HEK293 (cell line): ENCODE results near the gene SLC35A2.

Experiments
- CTCF ChIA-PET: fragments of 350-600 bp; formaldehyde crosslinking; extraction: SDS; loops from one replicate; lab custom pipeline; 2021; ENCODE audit warnings: antibody characterized with exemption; lab: Yijun Ruan, JAX
- POLR2A ChIA-PET: fragments of 300-600 bp; formaldehyde crosslinking; extraction: SDS; loops from one replicate; lab custom pipeline; 2020; ENCODE audit warnings: antibody characterized with exemption, inconsistent platforms; lab: Yijun Ruan, JAX
- H3K27ac ChIP-seq: fragments of 200-500 bp; sonication (Bioruptor generic); 2 replicates; pipeline ENCODE4 v1.5.1; 2014; ENCODE audit warnings: low read depth, low read length, control low read depth, inconsistent platforms; ENCODE audit errors: extremely low read depth
- H3K36me3 ChIP-seq, 2 experiments: fragments of 200-500 bp in 1 of 2; sonication (Bioruptor generic) in 1 of 2; 1 replicate in 1 of 2; 2 replicates in 1 of 2; pipeline ENCODE4 v1.5.1; 2014 to 2017; ENCODE audit warnings: inconsistent platforms in 2 of 2, low read length in 2 of 2; ENCODE audit not compliant: control insufficient read depth in 2 of 2, insufficient read depth in 1 of 2
- H3K4me1 ChIP-seq: fragments of 200-500 bp; sonication (Bioruptor generic); 2 replicates; pipeline ENCODE4 v1.5.1; 2014; ENCODE audit warnings: mild to moderate bottlenecking, low read length, inconsistent platforms; ENCODE audit not compliant: control insufficient read depth, insufficient read depth
- H3K4me3 ChIP-seq: 2 replicates; pipeline ENCODE4 v1.5.1; 2011; ENCODE audit warnings: low read depth, mild to moderate bottlenecking, control low read depth, low read length, moderate library complexity
- H3K9me3 ChIP-seq: fragments of 200-500 bp; sonication (Bioruptor generic); 2 replicates; pipeline ENCODE4 v1.5.1; 2014; ENCODE audit warnings: low read depth, low read length, inconsistent platforms; ENCODE audit not compliant: control insufficient read depth, insufficient read depth
- AEBP2 ChIP-seq: fragments of 450-650 bp; formaldehyde crosslinking; IDR thresholded peaks from 2 replicates; pipeline ENCODE4 v1.5.1; 2016; ENCODE audit warnings: missing biosample characterization, missing genetic modification characterization, borderline replicate concordance
- KLF7 ChIP-seq: fragments of 450-650 bp; formaldehyde crosslinking; IDR thresholded peaks from 2 replicates; pipeline ENCODE4 v1.5.1; 2016; ENCODE audit warnings: missing biosample characterization, missing genetic modification characterization, borderline replicate concordance
- PRDM10 ChIP-seq: fragments of 450-650 bp; formaldehyde crosslinking; IDR thresholded peaks from 2 replicates; pipeline ENCODE4 v1.5.1; 2016; ENCODE audit warnings: missing biosample characterization, missing genetic modification characterization
- ZBTB1 ChIP-seq: fragments of 450-650 bp; formaldehyde crosslinking; IDR thresholded peaks from 2 replicates; pipeline ENCODE4 v1.5.1; 2016; ENCODE audit warnings: missing biosample characterization, missing genetic modification characterization
- ZNF138 ChIP-seq: fragments of 450-650 bp; formaldehyde crosslinking; IDR thresholded peaks from 2 replicates; pipeline ENCODE4 v1.5.1; 2016; ENCODE audit warnings: missing biosample characterization, missing genetic modification characterization, borderline replicate concordance
- ZNF146 ChIP-seq: fragments of 450-650 bp; formaldehyde crosslinking; IDR thresholded peaks from 2 replicates; pipeline ENCODE4 v1.5.1; 2016; ENCODE audit warnings: missing biosample characterization, missing genetic modification characterization
- ZNF169 ChIP-seq: fragments of 450-650 bp; formaldehyde crosslinking; IDR thresholded peaks from 2 replicates; pipeline ENCODE4 v1.5.1; 2016; ENCODE audit warnings: missing biosample characterization, missing genetic modification characterization
- ZNF24 ChIP-seq: fragments of 450-650 bp; formaldehyde crosslinking; IDR thresholded peaks from 2 replicates; pipeline ENCODE4 v1.5.1; 2016; ENCODE audit warnings: missing biosample characterization, missing genetic modification characterization
- ZNF423 ChIP-seq: fragments of 450-650 bp; formaldehyde crosslinking; IDR thresholded peaks from 2 replicates; pipeline ENCODE4 v1.5.1; 2016; ENCODE audit warnings: missing biosample characterization, missing genetic modification characterization
- ZNF433 ChIP-seq: fragments of 450-650 bp; formaldehyde crosslinking; IDR thresholded peaks from 2 replicates; pipeline ENCODE4 v1.5.1; 2016; ENCODE audit warnings: missing biosample characterization, missing genetic modification characterization, low read depth
- ZNF473 ChIP-seq: fragments of 450-650 bp; formaldehyde crosslinking; IDR thresholded peaks from 2 replicates; pipeline ENCODE4 v1.5.1; 2017; ENCODE audit warnings: missing biosample characterization, missing genetic modification characterization
- ZNF488 ChIP-seq: fragments of 450-650 bp; formaldehyde crosslinking; IDR thresholded peaks from 2 replicates; pipeline ENCODE4 v1.5.1; 2016; ENCODE audit warnings: missing biosample characterization, missing genetic modification characterization
- ZNF501 ChIP-seq: fragments of 450-650 bp; formaldehyde crosslinking; IDR thresholded peaks from 2 replicates; pipeline ENCODE4 v1.5.1; 2016; ENCODE audit warnings: missing biosample characterization, missing genetic modification characterization
- ZNF514 ChIP-seq: fragments of 450-650 bp; formaldehyde crosslinking; IDR thresholded peaks from 2 replicates; pipeline ENCODE4 v1.5.1; 2016; ENCODE audit warnings: missing biosample characterization, missing genetic modification characterization
- ZNF600 ChIP-seq: fragments of 450-650 bp; formaldehyde crosslinking; IDR thresholded peaks from 2 replicates; pipeline ENCODE4 v1.5.1; 2016; ENCODE audit warnings: missing biosample characterization, missing genetic modification characterization
- ZNF677 ChIP-seq: fragments of 450-650 bp; IDR thresholded peaks from 2 replicates; pipeline ENCODE4 v1.5.0; 2018; ENCODE audit warnings: missing biosample characterization, mild to moderate bottlenecking, missing genetic modification characterization, moderate library complexity
- ZNF692 ChIP-seq: fragments of 450-650 bp; formaldehyde crosslinking; IDR thresholded peaks from 2 replicates; pipeline ENCODE4 v1.5.1; 2016; ENCODE audit warnings: missing biosample characterization, missing genetic modification characterization
- ZNF776 ChIP-seq: fragments of 450-650 bp; formaldehyde crosslinking; IDR thresholded peaks from 2 replicates; pipeline ENCODE4 v1.5.0; 2017; ENCODE audit warnings: missing biosample characterization, missing genetic modification characterization, borderline replicate concordance
- ZNF830 ChIP-seq: fragments of 450-650 bp; IDR thresholded peaks from 2 replicates; pipeline ENCODE4 v1.5.0; 2018; ENCODE audit warnings: missing biosample characterization, missing genetic modification characterization, low read depth, mild to moderate bottlenecking, moderate library complexity
- ZSCAN30 ChIP-seq: fragments of 450-650 bp; IDR thresholded peaks from 2 replicates; pipeline ENCODE4 v1.5.1; 2018; ENCODE audit warnings: missing biosample characterization, mild to moderate bottlenecking, missing genetic modification characterization, moderate library complexity

Gene SLC35A2

GRCh38 chrX:48920718-48921104 is 9.3 kb upstream of the SLC35A2 start:
- Histone ChIP-seq H3K27ac (no peak overlapping the region), H3K36me3 (peaks cover 8 to 45% of the 10 kb centered on the region in 2 experiments; a peak in 2 of 3 replicates), H3K4me3 (no peak overlapping the region), H3K9me3 (no peaks in the 10 kb centered on the region), H3K4me1 (0 out of 2 replicates have a peak, but pooled peaks cover 3% of the 10 kb centered on the region)
- ChIA-PET POLR2A (no interaction called here), CTCF (no interaction called here)
- TF ChIP-seq ZNF433 (tag by site-specific recombination), result no peak
- no peak for TF ChIP-seq ZNF830 (tag by site-specific recombination)
- TF ChIP-seq ZNF514 (tag by site-specific recombination), result no peak
- no peak for TF ChIP-seq ZNF473 (tag by site-specific recombination)
- no peak for TF ChIP-seq ZBTB1 (tag by site-specific recombination)
- TF ChIP-seq, all 188 proteins: peak for 0

GRCh38 chrX:48919947-48920717 is 8.7 kb upstream of the SLC35A2 start:
- CTCF ChIA-PET, result interaction anchor here (1.1 kb wide), 1 partner anchor 53 kb away, joined by 3 read pairs; no protein-coding TSS in a partner anchor
- Histone ChIP-seq H3K4me3 (no peak overlapping the region), H3K27ac (no peak overlapping the region)

GRCh38 chrX:48919360-48919841 is 8.0 kb upstream of the SLC35A2 start:
- CTCF ChIA-PET, result interaction anchor here (1.1 kb wide), 1 partner anchor 54 kb away, joined by 3 read pairs; no protein-coding TSS in a partner anchor
- Histone ChIP-seq H3K36me3 (peaks cover 2 to 48% of the 10 kb centered on the region in 2 experiments; a peak in 2 of 3 replicates), H3K9me3 (no peaks in the 10 kb centered on the region), H3K4me3 (peak overlapping the region; percentile 24), H3K27ac (no peak overlapping the region; the same call in 1 of the 2 replicates), H3K4me1 (0 out of 2 replicates have a peak, but pooled peaks cover 3% of the 10 kb centered on the region)
- POLR2A ChIA-PET, result interaction anchor here (0.6 kb wide), 2 partner anchors 23 to 1701 kb away, joined by 3 to 4 read pairs; no protein-coding TSS in a partner anchor
- TF ChIP-seq ZNF677 (tag by site-specific recombination) (peak; percentile 44), ZNF138 (no peak), AEBP2 (tag by site-specific recombination) (no peak), ZNF776 (tag by site-specific recombination) (no peak), ZNF169 (no peak), ZNF423 (tag by site-specific recombination) (no peak), ZNF24 (no peak), ZNF146 (no peak), ZNF692 (tag by site-specific recombination) (no peak), ZSCAN30 (tag by site-specific recombination) (0 out of 2 replicates have a peak, but pooled peaks have one; percentile 26), ZNF488 (no peak)

More at GRCh38 chrX:48919947-48920717, 8.7 kb upstream of the SLC35A2 start:
- Histone ChIP-seq H3K9me3 (no peaks in the 10 kb centered on the region), H3K36me3 (peaks cover 8 to 46% of the 10 kb centered on the region in 2 experiments; a peak in 2 of 3 replicates), H3K4me1 (0 out of 2 replicates have a peak, but pooled peaks cover 3% of the 10 kb centered on the region)
- no peak for TF ChIP-seq KLF7
- TF ChIP-seq ZNF600 (tag by site-specific recombination), result 0 out of 2 replicates have a peak, but pooled peaks have one; percentile 27
- no peak for TF ChIP-seq ZNF501 (tag by site-specific recombination)
- no peak for TF ChIP-seq PRDM10 (tag by site-specific recombination)
- POLR2A ChIA-PET, result no interaction called here
